ENCODE results near the gene TMEM63C.

TMEM63C gene

DNA sequence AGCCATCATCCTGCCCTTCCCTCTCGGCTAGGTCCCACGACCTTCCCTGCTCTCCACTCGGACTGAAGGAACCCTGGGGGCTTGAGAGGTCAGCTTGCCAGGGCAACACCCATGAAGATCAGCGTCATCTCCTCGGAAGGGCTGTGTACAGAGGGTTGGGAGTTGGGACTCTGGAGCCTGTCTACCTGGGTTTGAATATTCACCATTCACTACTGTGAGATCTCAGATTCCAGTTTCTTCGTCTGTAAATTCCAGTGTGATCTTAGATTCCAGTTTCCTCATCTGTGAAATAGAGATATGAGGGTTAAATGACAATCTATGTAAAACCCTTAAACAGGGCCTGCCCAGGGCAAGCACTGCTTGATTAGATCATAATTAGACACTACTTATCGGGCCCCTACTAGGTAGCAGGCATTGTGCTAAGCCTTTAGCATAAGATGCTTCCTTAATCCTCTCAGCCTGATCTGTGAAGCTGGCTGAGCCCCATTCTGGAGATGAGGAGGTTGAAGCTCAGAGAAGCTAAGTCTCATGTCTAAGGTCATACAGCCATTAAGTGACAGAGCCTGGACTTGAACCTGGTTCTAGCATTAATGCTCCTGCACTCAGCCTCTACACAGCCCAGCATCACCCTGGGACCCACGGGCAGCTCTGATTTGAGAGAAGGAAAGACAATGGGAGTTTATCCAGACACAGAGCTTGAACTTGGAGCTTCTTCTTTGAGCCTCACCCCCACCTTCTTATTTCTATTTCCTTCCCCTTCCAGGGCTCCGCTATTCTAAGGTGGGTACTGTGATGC is 39.4 kb upstream of the TMEM63C start:
- H2AK5ac ChIP-seq (ENCODE audit: low read length), result no peak overlapping the region
- no peak overlapping the region for H3K23ac ChIP-seq (ENCODE audit: low read length)
- peak overlapping the region; percentile 34 for H3K4me3 ChIP-seq (ENCODE audit: low read depth, low read length)
- WGBS (ENCODE audit: extremely low coverage, insufficient coverage, insufficient read length), result no CpG with 5 or more reads among the region's 9 CpGs
- no peaks in the 10 kb centered on the region for H3K79me1 ChIP-seq (ENCODE audit: low read length)
- no peak overlapping the region for H3K4ac ChIP-seq (ENCODE audit: low read depth, low read length)
- peak overlapping the region; percentile 72 for H3K4me2 ChIP-seq (ENCODE audit: low read length)
- H4K12ac ChIP-seq (ENCODE audit: low read depth, low read length), result no peak overlapping the region
- peaks cover 3% of the 10 kb centered on the region for H3K9me3 ChIP-seq (ENCODE audit: insufficient read depth, low read depth, low read length)
- no peaks in the 10 kb centered on the region for H3K79me2 ChIP-seq (ENCODE audit: control insufficient read depth, insufficient read depth, low read length, poor library complexity)
- H3K18ac ChIP-seq (ENCODE audit: low read length), result no peak overlapping the region
- no peak overlapping the region for H2BK120ac ChIP-seq (ENCODE audit: insufficient read depth, low read length, poor library complexity)
- peaks cover 12 to 18% of the 10 kb centered on the region in 2 experiments for H3K4me1 ChIP-seq (ENCODE audit: control insufficient read depth in 1 of 2, insufficient read depth in 2 of 2, low read length in 2 of 2)
- H2BK5ac ChIP-seq (ENCODE audit: low read depth, low read length, poor library complexity), result no peak overlapping the region
- no peaks in the 10 kb centered on the region for H3K36me3 ChIP-seq (ENCODE audit: control insufficient read depth in 1 of 2, insufficient read depth in 2 of 2, low read length in 2 of 2)
- H4K8ac ChIP-seq (ENCODE audit: low read depth, low read length), result no peak overlapping the region
- H3K27ac ChIP-seq (ENCODE audit: low read depth, low read length), result no peak overlapping the region
- no peak overlapping the region for H3K14ac ChIP-seq (ENCODE audit: low read length)
- peak overlapping the region; percentile 30 for H2AFZ ChIP-seq (ENCODE audit: insufficient read depth, low read length, poor library complexity)
- peaks cover 43% of the 10 kb centered on the region for H3K27me3 ChIP-seq (ENCODE audit: insufficient read depth, low read length)
- DNase-seq, result no peak
- no peak overlapping the region for H3K9ac ChIP-seq (ENCODE audit: low read length)
- no peak overlapping the region for H4K91ac ChIP-seq (ENCODE audit: low read depth, low read length)
- H2BK12ac ChIP-seq (ENCODE audit: low read length), result no peak overlapping the region

- Histone ChIP-seq H3K79me2 (ENCODE audit: control insufficient read depth, insufficient read depth, low read length, poor library complexity) (no peaks in the 10 kb centered on the region), H3K36me3 (ENCODE audit: control insufficient read depth in 1 of 2, insufficient read depth in 2 of 2, low read length in 2 of 2) (no peaks in the 10 kb centered on the region), H3K9ac (ENCODE audit: low read length) (no peak overlapping the region), H4K12ac (ENCODE audit: low read depth, low read length) (no peak overlapping the region), H3K14ac (ENCODE audit: low read length) (no peak overlapping the region), H2AFZ (ENCODE audit: insufficient read depth, low read length, poor library complexity) (no peak overlapping the region), H2BK5ac (ENCODE audit: low read depth, low read length, poor library complexity) (no peak overlapping the region), H3K4me2 (ENCODE audit: low read length) (no peak overlapping the region), H3K9me3 (ENCODE audit: insufficient read depth, low read depth, low read length) (peaks cover 3% of the 10 kb centered on the region), H3K27me3 (ENCODE audit: insufficient read depth, low read length) (peaks cover 43% of the 10 kb centered on the region), H2BK12ac (ENCODE audit: low read length) (no peak overlapping the region), H3K4me3 (ENCODE audit: low read depth, low read length) (no peak overlapping the region), H3K23ac (ENCODE audit: low read length) (no peak overlapping the region), H2BK120ac (ENCODE audit: insufficient read depth, low read length, poor library complexity) (no peak overlapping the region), H3K18ac (ENCODE audit: low read length) (no peak overlapping the region), H4K8ac (ENCODE audit: low read depth, low read length) (no peak overlapping the region), H3K4ac (ENCODE audit: low read depth, low read length) (no peak overlapping the region), H3K79me1 (ENCODE audit: low read length) (no peaks in the 10 kb centered on the region), H3K4me1 (ENCODE audit: control insufficient read depth in 1 of 2, insufficient read depth in 2 of 2, low read length in 2 of 2) (peaks cover 12 to 18% of the 10 kb centered on the region in 2 experiments), H3K27ac (ENCODE audit: low read depth, low read length) (no peak overlapping the region), H4K91ac (ENCODE audit: low read depth, low read length) (no peak overlapping the region), H2AK5ac (ENCODE audit: low read length) (no peak overlapping the region)
- no peak for DNase-seq
- no CpG with 5 or more reads among the region's 4 CpGs for WGBS (ENCODE audit: extremely low coverage, insufficient coverage, insufficient read length)
Observed at GRCh38 chr14:77143071-77143470, 38.5 kb upstream of the TMEM63C start.

GRCh38 chr14:77144412-77145115 is 37.0 kb upstream of the TMEM63C start:
- Histone ChIP-seq H3K14ac (ENCODE audit: low read length) (no peak overlapping the region), H3K79me1 (ENCODE audit: low read length) (no peaks in the 10 kb centered on the region), H2BK12ac (ENCODE audit: low read length) (no peak overlapping the region), H2BK120ac (ENCODE audit: insufficient read depth, low read length, poor library complexity) (no peak overlapping the region), H3K4ac (ENCODE audit: low read depth, low read length) (no peak overlapping the region), H3K27ac (ENCODE audit: low read depth, low read length) (no peak overlapping the region), H3K9me3 (ENCODE audit: insufficient read depth, low read depth, low read length) (peaks cover 3% of the 10 kb centered on the region), H3K4me2 (ENCODE audit: low read length) (no peak overlapping the region), H3K4me1 (ENCODE audit: control insufficient read depth in 1 of 2, insufficient read depth in 2 of 2, low read length in 2 of 2) (peaks cover 12 to 18% of the 10 kb centered on the region in 2 experiments), H4K8ac (ENCODE audit: low read depth, low read length) (no peak overlapping the region), H3K79me2 (ENCODE audit: control insufficient read depth, insufficient read depth, low read length, poor library complexity) (no peaks in the 10 kb centered on the region), H2AK5ac (ENCODE audit: low read length) (no peak overlapping the region), H4K12ac (ENCODE audit: low read depth, low read length) (no peak overlapping the region), H2AFZ (ENCODE audit: insufficient read depth, low read length, poor library complexity) (no peak overlapping the region), H4K91ac (ENCODE audit: low read depth, low read length) (no peak overlapping the region), H3K9ac (ENCODE audit: low read length) (no peak overlapping the region), H3K18ac (ENCODE audit: low read length) (no peak overlapping the region), H3K36me3 (ENCODE audit: control insufficient read depth in 1 of 2, insufficient read depth in 2 of 2, low read length in 2 of 2) (no peaks in the 10 kb centered on the region), H3K23ac (ENCODE audit: low read length) (no peak overlapping the region), H3K27me3 (ENCODE audit: insufficient read depth, low read length) (peaks cover 40% of the 10 kb centered on the region), H2BK5ac (ENCODE audit: low read depth, low read length, poor library complexity) (no peak overlapping the region), H3K4me3 (ENCODE audit: low read depth, low read length) (no peak overlapping the region)
- no peak for DNase-seq
- WGBS (ENCODE audit: extremely low coverage, insufficient coverage, insufficient read length), result no CpG with 5 or more reads among the region's 4 CpGs

DNA sequence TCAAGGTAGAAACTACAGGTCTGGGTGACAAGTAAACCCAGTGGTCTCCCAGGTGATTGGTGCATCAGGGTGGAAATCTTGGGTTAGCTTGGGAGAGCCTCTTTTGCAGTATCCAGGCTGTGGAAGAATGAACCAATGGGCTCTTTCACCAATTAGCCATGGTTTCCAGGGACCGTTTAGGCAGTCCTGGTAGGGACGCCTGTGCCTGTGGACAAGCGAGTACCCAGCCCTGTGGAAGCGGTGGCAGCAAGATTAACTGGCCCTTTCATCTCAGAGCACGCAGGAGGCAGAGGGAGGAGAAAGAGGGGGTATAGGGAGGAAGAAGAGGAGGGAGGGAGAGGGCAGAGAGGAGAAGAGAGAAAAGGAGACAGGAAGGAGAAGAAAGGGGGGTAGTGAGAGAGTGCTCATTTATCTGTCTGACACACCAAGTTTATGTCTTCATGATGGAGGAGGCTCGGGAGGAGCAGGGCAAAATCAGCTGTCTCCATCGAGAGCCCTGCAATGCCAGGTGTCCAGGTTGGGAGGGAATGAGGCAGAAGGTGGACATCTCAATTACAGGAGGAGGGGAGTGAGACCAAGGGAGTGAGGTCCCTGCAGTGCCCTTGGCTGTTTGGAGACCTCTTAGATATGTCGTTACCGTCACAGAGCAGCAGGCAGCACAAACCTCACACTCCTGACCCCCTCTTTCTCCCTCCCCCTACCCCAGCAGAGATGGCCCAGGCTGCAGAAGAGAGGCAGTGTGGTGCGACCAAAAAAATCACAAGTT is 35.4 kb upstream of the TMEM63C start:
- peaks cover 1% of the 10 kb centered on the region for H3K9me3 ChIP-seq (ENCODE audit: insufficient read depth, low read depth, low read length)
- H3K14ac ChIP-seq (ENCODE audit: low read length), result no peak overlapping the region
- no peak overlapping the region for H4K12ac ChIP-seq (ENCODE audit: low read depth, low read length)
- H4K8ac ChIP-seq (ENCODE audit: low read depth, low read length), result no peak overlapping the region
- no peak overlapping the region for H4K91ac ChIP-seq (ENCODE audit: low read depth, low read length)
- H2BK5ac ChIP-seq (ENCODE audit: low read depth, low read length, poor library complexity), result no peak overlapping the region
- H3K9ac ChIP-seq (ENCODE audit: low read length), result no peak overlapping the region
- H2AK5ac ChIP-seq (ENCODE audit: low read length), result no peak overlapping the region
- no peaks in the 10 kb centered on the region for H3K79me2 ChIP-seq (ENCODE audit: control insufficient read depth, insufficient read depth, low read length, poor library complexity)
- H3K79me1 ChIP-seq (ENCODE audit: low read length), result no peaks in the 10 kb centered on the region
- no peak overlapping the region for H3K18ac ChIP-seq (ENCODE audit: low read length)
- DNase-seq, result no peak
- no peak overlapping the region for H2BK12ac ChIP-seq (ENCODE audit: low read length)
- no peak overlapping the region for H3K4me2 ChIP-seq (ENCODE audit: low read length)
- no peak overlapping the region for H3K4ac ChIP-seq (ENCODE audit: low read depth, low read length)
- no peak overlapping the region for H3K23ac ChIP-seq (ENCODE audit: low read length)
- WGBS (ENCODE audit: extremely low coverage, insufficient coverage, insufficient read length), result no CpG with 5 or more reads among the region's 10 CpGs
- no peak overlapping the region for H3K27ac ChIP-seq (ENCODE audit: low read depth, low read length)
- H2BK120ac ChIP-seq (ENCODE audit: insufficient read depth, low read length, poor library complexity), result no peak overlapping the region
- no peak overlapping the region for H3K4me3 ChIP-seq (ENCODE audit: low read depth, low read length)
- no peak overlapping the region for H2AFZ ChIP-seq (ENCODE audit: insufficient read depth, low read length, poor library complexity)
- H3K4me1 ChIP-seq (ENCODE audit: control insufficient read depth in 1 of 2, insufficient read depth in 2 of 2, low read length in 2 of 2), result peaks cover 7 to 8% of the 10 kb centered on the region in 2 experiments
- H3K36me3 ChIP-seq (ENCODE audit: control insufficient read depth in 1 of 2, insufficient read depth in 2 of 2, low read length in 2 of 2), result no peaks in the 10 kb centered on the region
- peaks cover 25% of the 10 kb centered on the region for H3K27me3 ChIP-seq (ENCODE audit: insufficient read depth, low read length)

Measured in trophoblast cell (in vitro differentiated cells and primary cell).